ENCODE measurements around the gene BTF3.
"Not testable (repeated sequence)": the region's sequence is repeated elsewhere in the genome, so short reads cannot be mapped to it uniquely, and the experiment has no call there.

Gene BTF3

GRCh38 chr5:73486119-73486899 is 11.9 kb upstream of the BTF3 start:
- DNase-seq = no peak

GRCh38 chr5:73487257-73487656 is 11.0 kb upstream of the BTF3 start:
- not testable (repeated sequence) for DNase-seq

GRCh38 chr5:73487815-73488214 is 10.4 kb upstream of the BTF3 start:
- no peak for DNase-seq

- DNase-seq = peak; percentile 60
These were observed 9.4 kb upstream of the BTF3 start for GRCh38 chr5:73488806-73489205.

- DNase-seq = no peak
These were observed 8.2 kb upstream of the BTF3 start for GRCh38 chr5:73490088-73490487.

GRCh38 chr5:73491155-73491554 is 7.1 kb upstream of the BTF3 start:
- no peak for DNase-seq

GRCh38 chr5:73493421-73493820 is 4.8 kb upstream of the BTF3 start:
- no peak for DNase-seq

- no peak for DNase-seq
These were observed 3.5 kb upstream of the BTF3 start for GRCh38 chr5:73494721-73495120.

GRCh38 chr5:73495772-73496335 is 2.4 kb upstream of the BTF3 start:
- no peak for DNase-seq

GRCh38 chr5:73496984-73497457 is 1.2 kb upstream of the BTF3 start:
- DNase-seq = peak; percentile 90

GRCh38 chr5:73497497-73498056 is 665 bp upstream of the BTF3 start:
- DNase-seq = peak; percentile 43

- peak; percentile 30 for DNase-seq
These were observed 945 bp downstream of the BTF3 start for GRCh38 chr5:73499187-73499586.

GRCh38 chr5:73499756-73500155 is 1.5 kb downstream of the BTF3 start:
- DNase-seq = no peak

- no peak for DNase-seq
These were observed 3.2 kb downstream of the BTF3 start for GRCh38 chr5:73501406-73501805.

- DNase-seq = peak; percentile 12
These were observed 8.3 kb downstream of the BTF3 start for GRCh38 chr5:73506459-73506955.

- peak; percentile 14 for DNase-seq
These were observed 8.8 kb downstream of the BTF3 start for GRCh38 chr5:73507062-73507461.

GRCh38 chr5:73508521-73508920 is 10.3 kb downstream of the BTF3 start:
- DNase-seq = not testable (repeated sequence)

- no peak for DNase-seq
These were observed 15.8 kb downstream of the BTF3 start for GRCh38 chr5:73513996-73514395.

GRCh38 chr5:73514418-73514817 is 16.2 kb downstream of the BTF3 start:
- DNase-seq = no peak

GRCh38 chr5:73515232-73515631 is 17.0 kb downstream of the BTF3 start:
- DNase-seq = no peak

GRCh38 chr5:73519531-73520283 is 21.5 kb downstream of the BTF3 start:
- DNase-seq = peak; percentile 93

- no peak for DNase-seq
These were observed 24.7 kb downstream of the BTF3 start for GRCh38 chr5:73522989-73523388.

GRCh38 chr5:73523861-73524260 is 25.6 kb downstream of the BTF3 start:
- no peak for DNase-seq
